ENCODE measurements around the gene TMEM184B. TPM values are rescaled to one million over a fixed set of nuclear protein-coding genes. Genes with fewer than 3 reads are reported as not detected.

Gene TMEM184B
- total RNA-seq, 3 donors from 2014 or later (not counting 1 experiment from before 2014, with no cell fraction given): 58.1 to 72.5 (median 68.6) TPM

GRCh38 chr22:38220163-38220562, 52.6 kb downstream of the TMEM184B start:
- Histone ChIP-seq H3K27ac (ENCODE audit: low read length) (no peak overlapping the region), H3K9me3 (ENCODE audit: control insufficient read depth, insufficient read depth, low read length) (no peaks in the 10 kb centered on the region), H3K36me3 (ENCODE audit: control insufficient read depth, insufficient read depth, low read length) (peaks cover 34% of the 10 kb centered on the region), H3K27me3 (ENCODE audit: control insufficient read depth, insufficient read depth, low read length) (no peaks in the 10 kb centered on the region), H3K4me3 (ENCODE audit: low read length) (no peak overlapping the region), H3K4me1 (ENCODE audit: control insufficient read depth, insufficient read depth, low read length) (peaks cover 24% of the 10 kb centered on the region)
- H3K9me3 Mint-ChIP-seq: no peaks in the 10 kb centered on the region
- no peaks in the 10 kb centered on the region for H3K36me3 Mint-ChIP-seq
- no peak overlapping the region for H3K4me3 Mint-ChIP-seq
- TF ChIP-seq CTCF (IDR thresholded peaks at IDR 0.05): no peak
- DNase-seq (no peak), ATAC-seq (peak in 1 of 3 donors; percentile 11)
- 93% methylated on average over 8 of the region's 8 CpGs for WGBS (ENCODE audit: insufficient coverage)
- intact Hi-C loops (cut with micrococcal nuclease): loop anchor here (10.0 kb wide), 1 partner anchor 45 kb away; no protein-coding TSS in a partner anchor
- peaks cover 21 to 36% of the 10 kb centered on the region in 2 donors for H3K4me1 Mint-ChIP-seq
- H3K27me3 Mint-ChIP-seq (ENCODE audit: low read depth in 2 of 2): no peaks in the 10 kb centered on the region
- H3K27ac Mint-ChIP-seq: peak overlapping the region; percentile 63 to 89

GRCh38 chr22:38219632-38220031, 53.2 kb downstream of the TMEM184B start:
- no peaks in the 10 kb centered on the region for H3K27me3 Mint-ChIP-seq (ENCODE audit: low read depth in 2 of 2)
- Histone ChIP-seq H3K27me3 (ENCODE audit: control insufficient read depth, insufficient read depth, low read length) (no peaks in the 10 kb centered on the region), H3K4me3 (ENCODE audit: low read length) (no peak overlapping the region), H3K9me3 (ENCODE audit: control insufficient read depth, insufficient read depth, low read length) (no peaks in the 10 kb centered on the region), H3K27ac (ENCODE audit: low read length) (no peak overlapping the region), H3K36me3 (ENCODE audit: control insufficient read depth, insufficient read depth, low read length) (peaks cover 29% of the 10 kb centered on the region), H3K4me1 (ENCODE audit: control insufficient read depth, insufficient read depth, low read length) (peaks cover 24% of the 10 kb centered on the region)
- H3K27ac Mint-ChIP-seq: peak overlapping the region; percentile 63 to 89
- H3K4me1 Mint-ChIP-seq: peaks cover 25 to 41% of the 10 kb centered on the region in 2 donors
- no peak for TF ChIP-seq CTCF (IDR thresholded peaks at IDR 0.05)
- H3K4me3 Mint-ChIP-seq: peak overlapping the region; percentile 58
- no peak for DNase-seq
- intact Hi-C loops (cut with micrococcal nuclease): loop anchor here (10.0 kb wide), 1 partner anchor 45 kb away; no protein-coding TSS in a partner anchor
- no peaks in the 10 kb centered on the region for H3K9me3 Mint-ChIP-seq
- WGBS (ENCODE audit: insufficient coverage): 86% methylated on average over 10 of the region's 10 CpGs
- no peaks in the 10 kb centered on the region for H3K36me3 Mint-ChIP-seq
- peak in 1 of 3 donors; percentile 9 for ATAC-seq

GRCh38 chr22:38218661-38219622, 53.9 kb downstream of the TMEM184B start:
- WGBS (ENCODE audit: insufficient coverage): 72% methylated on average over 23 of the region's 25 CpGs
- Mint-ChIP-seq H3K36me3 (no peaks in the 10 kb centered on the region), H3K27me3 (ENCODE audit: low read depth in 2 of 2) (no peaks in the 10 kb centered on the region), H3K4me3 (peak overlapping the region; percentile 58), H3K27ac (peak overlapping the region; percentile 63 to 89), H3K4me1 (peaks cover 25 to 42% of the 10 kb centered on the region in 2 donors), H3K9me3 (no peaks in the 10 kb centered on the region)
- DNase-seq (peak in 1 of 2 donors; percentile 77), ATAC-seq (peak in 1 of 3 donors; percentile 7)
- no peak overlapping the region for H3K4me3 ChIP-seq (ENCODE audit: low read length)
- no peaks in the 10 kb centered on the region for H3K27me3 ChIP-seq (ENCODE audit: control insufficient read depth, insufficient read depth, low read length)
- peaks cover 29% of the 10 kb centered on the region for H3K4me1 ChIP-seq (ENCODE audit: control insufficient read depth, insufficient read depth, low read length)
- H3K36me3 ChIP-seq (ENCODE audit: control insufficient read depth, insufficient read depth, low read length): peaks cover 24% of the 10 kb centered on the region
- no peak for TF ChIP-seq CTCF (IDR thresholded peaks at IDR 0.05)
- H3K27ac ChIP-seq (ENCODE audit: low read length): peak overlapping the region; percentile 48
- intact Hi-C loops (cut with micrococcal nuclease): no loop called here
- no peaks in the 10 kb centered on the region for H3K9me3 ChIP-seq (ENCODE audit: control insufficient read depth, insufficient read depth, low read length)
